Renal pelvis (tissue), 4 donors: ENCODE results near the gene NGB. TPM values are rescaled to one million over a fixed set of nuclear protein-coding genes. Genes with fewer than 3 reads are reported as not detected.
"Not testable (repeated sequence)": the region's sequence is repeated elsewhere in the genome, so short reads cannot be mapped to it uniquely, and the experiment has no call there.

Experiments used
- DNase-seq: peaks from one replicate; pipeline ENCODE4 v3.0.0-alpha.2; 2013
- polyA plus RNA-seq, 3 donors: library from polyadenylated mRNA; unstranded; fragments of 120-200 nt; gene quantifications; one replicate each; pipeline ENCODE4 v1.2.1, GENCODE V29; 2013; ENCODE audit not compliant: insufficient read length in 3 of 3

Gene NGB
- polyA plus RNA-seq, 3 donors: not detected

DNA sequence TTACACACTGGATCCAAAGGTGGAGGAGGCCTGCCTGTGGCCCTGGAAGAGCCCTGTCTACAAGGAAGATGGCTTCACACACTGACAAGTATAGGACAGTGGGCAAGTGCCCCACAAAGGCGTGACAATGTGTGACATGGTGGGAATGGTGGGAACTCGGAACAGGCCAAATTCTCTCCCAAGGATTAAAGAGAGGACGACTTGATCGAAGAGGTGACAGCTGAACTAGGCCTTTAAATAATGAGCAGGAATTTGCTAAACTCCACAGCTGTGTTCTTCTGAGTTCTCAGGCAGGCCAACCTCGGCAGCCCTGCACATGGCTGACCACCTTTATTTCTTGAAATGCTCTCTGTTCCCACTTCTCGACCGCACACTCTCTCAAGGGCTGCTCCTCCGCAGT is 25.9 kb upstream of the NGB start:
- no peak for DNase-seq

DNA sequence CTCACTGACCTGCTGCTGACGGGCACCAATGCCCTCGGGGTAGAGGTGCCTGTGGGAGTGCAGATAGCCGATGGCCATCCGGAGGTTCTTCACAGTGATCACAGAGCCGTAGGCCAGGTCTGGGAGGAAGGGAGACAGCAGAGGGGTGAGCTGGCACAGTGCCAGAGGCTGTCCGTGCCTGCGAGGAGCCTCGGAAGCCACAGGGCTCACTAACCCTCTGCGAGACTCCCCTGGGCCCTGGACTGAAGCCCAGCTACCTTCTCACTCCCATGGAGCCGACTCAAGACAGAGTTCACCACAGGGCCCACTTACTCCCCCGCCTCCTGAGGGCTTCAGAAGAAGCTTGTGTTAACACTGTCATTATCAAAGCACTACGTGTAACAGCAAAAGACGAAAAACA is 25.1 kb upstream of the NGB start:
- no peak for DNase-seq

DNA sequence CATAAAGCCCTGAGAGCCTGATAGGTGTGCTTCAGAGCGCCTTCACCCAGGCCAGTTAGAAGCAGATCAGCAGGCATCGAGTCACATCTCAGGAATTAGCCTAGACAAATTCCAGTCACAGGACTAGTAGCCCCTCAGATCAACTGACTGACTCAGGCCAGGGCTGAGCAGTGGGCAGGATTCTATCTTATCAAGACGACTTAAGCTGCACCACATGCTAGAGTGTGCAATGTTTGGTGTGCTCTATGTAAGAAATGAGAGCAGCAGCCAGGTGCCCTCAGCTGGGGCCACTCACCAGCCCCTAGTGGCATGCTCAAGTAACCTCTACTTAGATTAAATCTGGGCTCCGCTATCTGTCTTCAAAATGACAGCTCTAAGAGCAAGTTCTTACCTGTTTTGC is 19.7 kb upstream of the NGB start:
- DNase-seq: no peak

DNA sequence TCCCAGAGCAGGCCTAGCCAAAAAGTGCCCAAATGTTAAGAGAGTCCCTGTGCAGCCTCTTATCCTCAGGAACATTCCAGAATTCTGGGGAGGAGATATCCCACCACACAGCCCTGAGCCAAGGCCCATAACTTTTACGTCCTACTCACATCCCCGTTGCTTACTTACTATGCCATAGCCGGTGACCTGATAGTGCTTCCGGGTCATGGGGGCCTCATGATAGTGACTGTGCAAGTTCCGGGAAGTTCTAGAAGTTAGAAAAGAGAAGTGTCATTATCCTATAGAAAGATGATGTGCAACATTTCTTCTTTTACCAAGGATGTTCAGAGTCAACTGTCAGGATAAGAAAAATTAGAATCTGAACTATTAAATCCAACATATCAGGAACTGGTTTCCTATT is 15.6 kb upstream of the NGB start:
- no peak for DNase-seq

DNA sequence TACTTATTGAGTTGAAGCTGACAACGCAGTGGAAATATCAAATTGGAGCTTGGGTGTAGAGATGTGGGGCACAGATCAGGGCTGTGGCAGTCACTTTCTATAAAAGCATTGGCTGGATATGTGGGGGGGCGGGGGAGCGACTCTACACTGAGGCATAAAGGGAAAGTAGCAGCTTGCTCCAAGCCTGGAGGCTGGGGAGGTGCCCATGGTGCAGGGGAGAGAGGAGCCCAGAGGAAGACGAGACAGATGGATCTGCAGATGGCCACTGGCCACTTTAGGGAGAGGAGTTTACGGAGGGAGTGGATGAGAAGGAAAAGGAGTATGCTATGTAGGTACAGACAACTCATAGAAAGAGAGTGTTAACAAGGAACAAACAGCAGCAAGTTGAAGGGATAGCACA is 13.5 kb upstream of the NGB start:
- DNase-seq: no peak

DNA sequence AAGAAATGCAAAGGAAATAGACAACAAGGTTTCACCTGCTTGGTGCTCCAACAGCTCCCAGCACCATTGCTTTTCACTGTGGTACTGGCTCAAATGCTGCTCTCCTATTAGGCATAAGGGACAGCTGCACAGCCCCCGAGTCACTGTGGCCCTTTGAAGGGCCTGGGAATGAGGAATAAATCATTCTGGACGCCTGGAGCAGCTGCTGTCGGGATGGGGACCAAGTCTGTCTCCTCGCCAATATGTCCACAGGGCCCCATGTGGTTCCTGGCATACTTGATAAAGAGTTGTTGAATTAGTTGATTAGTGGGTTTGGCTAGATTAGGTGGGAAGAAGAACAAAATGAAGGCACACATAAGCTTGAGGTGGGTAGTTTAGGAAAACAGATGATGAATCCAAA is 13.1 kb upstream of the NGB start:
- no peak for DNase-seq

DNA sequence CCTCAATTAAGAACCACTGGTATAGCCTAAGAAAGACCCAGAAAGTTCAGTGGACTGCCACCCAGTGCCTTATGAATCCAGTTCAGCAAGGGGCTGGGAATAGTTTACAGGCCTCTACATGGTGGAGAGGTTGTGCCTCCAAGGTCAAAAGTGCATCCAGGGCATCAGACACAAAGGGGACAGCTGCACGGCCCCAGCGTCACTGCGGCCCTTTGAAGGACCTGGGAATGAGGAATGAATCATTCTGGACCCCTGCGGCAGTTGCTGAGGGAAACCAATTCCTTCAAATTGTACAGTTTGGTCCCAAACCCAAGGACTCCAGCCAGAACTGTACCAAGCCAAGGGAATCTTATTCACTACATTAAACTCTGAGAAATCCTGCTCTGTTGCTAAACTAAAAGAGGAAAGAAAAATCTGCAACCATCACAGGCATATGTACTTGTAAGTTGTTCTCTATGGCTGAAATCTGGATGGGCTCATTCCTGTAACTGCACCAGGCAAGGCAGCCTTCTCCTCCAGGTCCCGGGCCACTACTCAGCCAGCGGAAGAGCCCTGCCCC is 10.9 kb upstream of the NGB start:
- DNase-seq: no peak

DNA sequence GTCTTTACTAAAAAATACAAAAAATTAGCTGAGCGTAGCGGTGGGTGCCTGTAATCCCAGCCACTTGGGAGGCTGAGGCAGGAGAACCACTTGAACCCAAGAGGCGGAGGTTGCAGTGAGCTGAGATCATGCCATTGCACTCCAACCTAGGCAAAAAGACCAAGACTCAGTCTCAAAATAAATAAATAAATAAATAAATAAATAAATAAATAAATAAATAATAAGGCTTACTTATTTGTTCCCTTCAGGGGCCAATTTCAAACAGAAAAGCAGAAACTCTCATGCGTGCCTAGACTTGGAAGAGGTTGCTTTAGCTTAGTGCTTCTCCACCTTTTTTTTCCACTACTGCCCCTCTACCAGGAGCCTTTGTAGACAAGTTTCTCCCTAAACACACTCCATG is 9.9 kb upstream of the NGB start:
- DNase-seq: not testable (repeated sequence)

DNA sequence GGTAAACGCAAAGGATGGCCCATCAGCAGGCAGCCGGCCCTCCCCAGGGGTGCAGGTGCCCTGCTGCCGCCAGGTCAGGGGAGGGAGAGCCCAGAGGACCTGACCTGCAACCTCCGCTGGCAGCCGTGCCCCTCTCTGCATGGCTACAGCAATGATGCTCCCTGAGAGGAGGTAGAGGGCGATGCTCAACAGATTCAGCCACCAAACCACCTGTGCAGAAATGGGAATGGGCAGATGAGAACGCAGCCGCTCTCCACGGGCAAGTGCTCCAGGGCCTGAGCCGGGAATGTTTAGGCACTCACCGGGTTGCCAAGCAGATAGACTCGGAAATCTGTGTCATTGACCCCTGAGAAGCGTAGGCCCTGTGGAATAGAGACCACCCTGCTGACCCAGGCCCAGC is 8.7 kb upstream of the NGB start:
- no peak for DNase-seq

DNA sequence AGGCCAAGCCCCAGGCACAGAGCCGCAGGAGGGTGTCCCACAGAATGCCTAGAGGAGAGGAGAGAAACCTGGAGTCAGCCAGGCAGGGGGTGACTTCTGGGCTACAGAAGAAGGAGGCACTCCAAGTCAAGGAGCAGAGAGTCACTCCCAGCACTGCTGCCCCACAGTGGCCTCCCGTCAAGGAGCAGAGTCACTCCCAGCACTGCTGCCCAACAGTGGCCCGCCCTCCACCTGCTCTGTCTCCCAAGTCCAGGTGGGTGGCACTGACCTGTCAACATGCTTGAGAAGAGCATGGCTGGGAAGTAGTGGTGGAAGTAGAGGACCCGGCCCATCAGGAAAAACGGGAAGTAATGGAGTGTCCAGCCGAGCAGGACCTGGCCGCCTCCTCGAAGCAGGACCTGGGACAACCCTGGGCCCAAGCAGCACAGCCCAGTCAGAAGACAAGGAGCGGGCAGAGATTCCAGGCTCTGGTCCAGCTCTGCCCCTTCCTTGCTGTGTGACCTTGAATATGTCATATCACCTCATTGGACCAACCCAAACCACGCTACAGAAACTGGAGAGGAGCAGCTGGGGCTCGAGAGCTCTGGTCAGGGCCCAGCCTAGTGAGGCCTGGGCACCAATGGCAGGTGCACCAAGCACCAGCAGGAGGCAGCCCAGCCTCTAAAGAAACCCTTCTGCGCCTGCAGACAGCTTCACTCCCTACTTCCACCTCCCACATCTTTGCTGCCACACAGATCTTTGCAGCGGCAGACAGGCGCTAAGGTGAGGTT is 7.6 kb upstream of the NGB start:
- no peak for DNase-seq

DNA sequence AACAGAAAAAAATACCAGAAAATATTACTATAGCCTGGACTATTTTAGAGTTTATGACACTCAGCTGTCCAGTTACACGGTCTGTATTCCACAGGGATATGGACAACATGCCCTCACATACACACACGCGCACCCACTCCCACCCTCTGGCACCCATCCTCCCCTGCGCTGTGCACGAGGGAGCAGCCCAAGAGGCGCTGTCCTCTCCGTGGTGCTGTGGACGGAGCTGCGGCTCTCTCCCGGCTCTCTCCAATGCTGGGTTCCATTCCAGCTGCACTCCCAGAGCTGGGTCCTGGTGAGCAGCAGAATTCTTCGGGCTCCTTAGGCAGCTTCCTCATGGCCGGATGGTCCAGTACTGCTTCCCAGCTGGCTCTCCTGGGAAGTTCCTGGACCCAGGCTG is 6.0 kb upstream of the NGB start:
- DNase-seq: no peak

DNA sequence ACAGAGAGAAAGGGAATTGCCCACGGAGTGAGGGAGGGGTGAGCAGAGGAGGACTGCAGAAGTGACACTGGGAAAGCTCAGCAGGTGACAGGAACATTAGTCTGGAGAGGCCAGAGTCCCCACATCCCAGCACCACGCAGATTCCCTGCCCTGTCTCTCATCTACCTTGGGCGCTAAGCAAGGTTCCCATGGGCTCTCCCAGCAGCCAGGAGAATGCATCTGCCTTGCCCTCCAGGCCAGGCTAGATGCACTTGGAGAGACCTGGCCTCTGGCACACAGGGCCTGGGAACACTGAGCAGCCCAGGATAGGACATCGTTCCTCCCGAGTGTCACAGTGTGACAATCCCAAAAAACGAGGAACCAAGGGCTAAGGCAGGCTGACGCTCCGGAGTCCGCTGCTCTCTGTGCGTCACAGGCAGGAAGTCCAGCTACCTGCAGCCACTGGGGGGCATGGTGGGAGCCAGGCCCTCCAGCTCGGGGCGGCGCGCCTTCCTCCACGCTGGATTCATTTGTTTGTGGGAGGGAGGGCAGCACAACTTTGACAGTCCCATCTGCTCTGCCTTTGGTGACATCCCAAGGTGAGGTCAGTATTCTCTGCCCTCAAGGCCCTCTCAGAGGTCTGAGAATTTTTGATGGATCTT is 5.4 kb upstream of the NGB start:
- no peak for DNase-seq

DNA sequence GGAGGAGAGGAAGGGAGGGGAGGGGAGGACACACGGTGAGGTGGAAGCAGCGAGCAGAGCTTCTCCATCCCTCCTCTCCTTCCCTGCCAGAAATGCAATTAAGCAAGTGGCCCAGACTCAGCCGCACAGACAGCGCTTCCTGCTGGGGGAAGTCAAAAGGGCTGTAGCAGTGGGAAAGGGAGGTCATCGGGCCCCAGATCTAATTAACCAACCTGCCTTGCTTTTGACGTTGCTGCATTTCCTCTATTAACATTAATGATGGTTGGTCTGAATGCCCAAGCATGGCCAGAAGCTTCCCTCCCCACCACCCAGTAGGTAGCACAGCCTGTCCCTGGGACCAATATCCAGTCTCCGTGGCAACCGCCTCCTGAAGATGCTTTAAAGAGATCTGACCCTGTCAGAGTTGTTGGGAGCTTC is 4.6 kb upstream of the NGB start:
- DNase-seq: no peak

DNA sequence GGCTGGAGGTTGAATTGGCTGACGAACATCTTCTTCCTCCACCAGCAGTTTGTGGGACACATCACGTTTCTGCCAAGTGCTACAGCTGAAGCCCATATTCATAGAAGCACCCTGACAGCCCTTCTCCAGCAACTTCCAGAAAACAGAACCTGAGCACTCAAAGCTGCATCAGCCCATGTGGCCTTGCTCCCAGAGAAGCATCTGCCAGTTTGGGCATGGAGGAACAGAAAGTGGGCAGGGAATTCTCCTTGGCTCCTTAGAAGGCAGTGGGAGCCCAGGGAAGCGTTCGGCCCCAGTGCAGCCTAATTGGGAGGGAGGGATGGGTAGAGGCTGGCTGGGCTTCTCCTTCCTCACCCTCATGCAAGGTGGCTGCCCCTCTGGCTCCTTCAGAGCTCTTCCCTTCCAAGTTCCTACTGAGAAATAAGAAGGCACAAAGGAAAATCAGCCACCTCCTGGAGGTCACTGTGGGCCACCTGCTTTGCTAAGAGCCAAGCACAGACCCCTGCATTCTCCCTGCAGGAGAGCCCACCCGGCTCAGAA is 4.1 kb upstream of the NGB start:
- no peak for DNase-seq

DNA sequence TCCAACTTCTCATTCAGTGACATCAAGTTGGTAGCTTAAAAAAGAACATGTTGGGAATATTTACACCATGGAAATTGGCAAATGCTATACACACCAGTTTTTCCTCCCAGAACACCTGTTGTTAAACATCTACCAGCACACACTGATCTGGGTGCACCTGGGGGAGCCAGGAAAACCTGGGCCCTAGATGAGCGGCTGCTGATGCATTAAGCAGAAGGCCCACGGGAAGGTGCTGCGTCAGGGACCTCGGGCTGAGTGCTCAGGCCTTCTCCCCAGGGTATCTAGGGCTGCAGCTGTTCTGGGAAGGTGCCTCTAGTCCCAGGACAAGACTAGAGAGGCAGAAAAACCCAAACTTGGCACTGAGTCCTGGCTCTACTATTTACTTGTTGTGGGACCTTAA is 2.8 kb upstream of the NGB start:
- no peak for DNase-seq

DNA sequence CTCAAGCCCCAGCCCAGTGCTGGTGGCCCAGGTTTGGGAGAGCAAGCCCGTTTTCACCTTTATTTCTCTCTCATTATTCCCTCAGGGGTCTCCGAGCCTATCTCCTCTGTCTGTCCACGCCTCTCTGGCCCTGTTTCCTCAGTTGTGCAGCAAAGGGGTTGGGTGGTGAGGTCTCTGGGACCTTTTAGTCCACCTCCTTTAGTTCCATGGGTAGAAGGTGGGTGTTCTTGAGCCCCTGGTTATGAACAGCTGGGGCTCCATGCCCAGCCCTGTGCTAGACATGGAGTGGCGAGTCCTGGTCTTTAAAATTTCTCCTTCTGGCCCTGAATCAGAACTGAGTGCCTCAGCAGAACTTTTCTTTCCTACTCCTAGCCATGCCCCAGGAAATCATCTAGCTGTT is 1.3 kb upstream of the NGB start:
- no peak for DNase-seq

DNA sequence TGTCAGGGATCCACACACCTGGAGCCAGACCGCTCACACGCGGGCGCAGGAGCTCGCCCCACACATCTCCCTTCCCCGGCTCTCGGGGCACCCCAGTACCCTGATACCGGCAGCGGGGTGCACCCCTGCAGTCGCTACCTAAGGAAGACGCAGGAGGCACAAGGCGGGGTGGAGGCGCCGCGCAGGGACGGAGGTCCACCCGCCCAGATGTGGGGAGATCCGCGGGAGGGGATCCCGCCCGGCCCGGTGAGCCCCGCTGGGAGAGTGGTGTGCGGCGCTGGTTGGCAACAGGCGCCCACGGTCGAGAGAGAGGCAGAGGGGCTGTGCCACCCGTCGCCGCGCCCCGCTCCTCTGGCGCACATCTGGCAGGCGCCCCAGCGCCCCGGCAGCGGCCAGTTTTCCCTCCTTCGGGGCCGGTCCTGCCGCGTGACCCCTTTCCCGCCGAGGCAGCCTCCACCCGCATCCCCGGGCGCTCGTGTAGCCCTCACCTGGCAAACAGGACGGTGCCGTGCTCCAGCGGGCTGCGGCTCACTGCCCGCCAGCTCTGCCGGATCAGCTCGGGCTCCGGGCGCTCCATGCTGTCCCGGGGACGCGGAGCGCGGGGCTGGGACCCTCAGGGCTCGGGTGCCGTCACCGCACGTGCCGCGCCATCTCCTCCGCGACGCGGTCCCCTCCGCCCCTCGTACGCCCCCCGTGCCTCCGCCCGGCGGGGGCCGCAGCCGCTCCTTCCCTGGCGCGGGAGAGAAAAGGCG is 469 bp downstream of the NGB start:
- peak; percentile 1 for DNase-seq

DNA sequence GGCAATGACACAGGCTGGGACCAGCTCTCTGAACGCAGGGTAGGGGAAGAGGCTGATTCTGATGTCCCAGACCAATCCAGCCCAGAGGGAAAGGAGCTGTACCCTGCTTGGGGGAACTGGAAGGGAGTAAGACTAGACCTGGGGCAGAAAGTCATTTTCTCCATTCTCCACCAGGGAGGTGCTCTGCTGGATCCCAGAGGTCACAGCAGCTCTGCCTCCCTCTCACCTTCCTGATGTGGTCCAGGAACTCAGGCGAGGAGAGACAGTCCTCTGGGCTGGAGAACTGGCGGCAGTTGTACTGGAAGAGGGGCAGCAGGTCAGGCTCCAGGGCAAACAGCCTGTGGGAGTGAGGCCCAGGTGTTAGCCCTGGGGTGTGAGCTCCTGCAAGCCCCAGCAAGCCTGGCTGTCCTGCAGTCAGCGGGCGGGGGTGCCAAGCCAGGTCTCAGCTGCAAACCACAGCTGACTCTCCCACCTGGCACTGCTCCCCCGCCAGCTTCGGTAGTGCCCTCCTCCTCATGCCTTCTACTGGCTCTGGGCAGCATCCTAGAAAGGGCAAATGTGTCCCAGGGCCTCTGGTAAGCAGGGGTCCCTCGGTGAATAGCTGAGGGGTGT is 1.9 kb downstream of the NGB start:
- peak; percentile 1 for DNase-seq

DNA sequence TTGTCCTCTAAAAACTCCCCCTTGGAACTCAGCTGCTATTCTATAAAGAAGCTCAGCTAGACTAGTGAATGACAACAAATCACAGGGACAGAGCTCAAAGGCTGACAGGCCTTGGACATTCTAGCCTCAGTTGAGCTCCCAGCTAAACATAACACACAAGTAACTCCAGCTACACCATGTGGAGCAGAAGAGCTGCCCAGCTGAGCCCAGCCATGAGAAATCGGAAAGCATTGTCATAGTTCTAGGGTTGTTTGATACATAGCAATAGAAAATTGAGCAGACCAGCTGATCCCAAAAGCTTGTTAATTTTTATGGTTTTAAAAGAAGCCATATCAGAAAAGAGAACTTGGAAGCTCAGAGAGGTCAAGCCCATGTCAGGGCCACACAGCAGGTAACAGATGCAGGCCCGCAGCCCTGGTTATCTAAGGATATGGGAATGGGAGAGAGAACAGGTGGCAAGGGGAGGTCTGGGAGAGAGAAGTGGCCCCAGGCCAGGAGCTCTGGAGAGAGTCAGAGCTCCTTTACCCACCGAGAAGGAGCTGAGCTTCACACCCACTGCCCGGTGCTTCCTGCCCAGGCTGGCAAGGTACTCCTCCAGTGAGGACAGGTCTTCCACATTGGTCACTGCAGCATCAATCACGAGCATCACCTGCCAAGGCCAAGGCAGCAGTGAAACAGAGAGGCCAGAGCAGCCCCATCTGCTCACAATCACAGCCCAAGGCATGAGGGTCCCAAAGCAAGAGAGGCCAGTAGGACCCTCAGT is 2.9 kb downstream of the NGB start:
- DNase-seq: no peak

DNA sequence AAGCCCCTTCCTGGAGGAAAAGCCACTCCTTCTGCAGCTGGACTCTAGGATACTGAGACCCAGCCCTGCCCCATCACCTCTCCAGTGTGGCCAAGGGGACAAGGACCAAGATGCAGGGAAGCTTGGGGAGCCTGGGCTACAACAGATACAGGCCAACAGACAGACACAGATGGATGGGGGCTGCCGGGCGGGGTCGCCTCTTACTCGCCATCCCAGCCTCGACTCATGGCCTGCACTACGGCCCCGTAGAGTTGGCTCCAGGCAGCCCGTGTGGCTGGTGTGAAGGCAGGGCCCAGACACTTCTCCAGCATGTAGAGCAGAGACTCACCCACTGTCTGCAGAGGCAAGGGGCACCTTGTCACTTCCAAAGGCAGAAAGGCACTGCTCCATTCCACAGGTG is 4.7 kb downstream of the NGB start:
- DNase-seq: no peak

DNA sequence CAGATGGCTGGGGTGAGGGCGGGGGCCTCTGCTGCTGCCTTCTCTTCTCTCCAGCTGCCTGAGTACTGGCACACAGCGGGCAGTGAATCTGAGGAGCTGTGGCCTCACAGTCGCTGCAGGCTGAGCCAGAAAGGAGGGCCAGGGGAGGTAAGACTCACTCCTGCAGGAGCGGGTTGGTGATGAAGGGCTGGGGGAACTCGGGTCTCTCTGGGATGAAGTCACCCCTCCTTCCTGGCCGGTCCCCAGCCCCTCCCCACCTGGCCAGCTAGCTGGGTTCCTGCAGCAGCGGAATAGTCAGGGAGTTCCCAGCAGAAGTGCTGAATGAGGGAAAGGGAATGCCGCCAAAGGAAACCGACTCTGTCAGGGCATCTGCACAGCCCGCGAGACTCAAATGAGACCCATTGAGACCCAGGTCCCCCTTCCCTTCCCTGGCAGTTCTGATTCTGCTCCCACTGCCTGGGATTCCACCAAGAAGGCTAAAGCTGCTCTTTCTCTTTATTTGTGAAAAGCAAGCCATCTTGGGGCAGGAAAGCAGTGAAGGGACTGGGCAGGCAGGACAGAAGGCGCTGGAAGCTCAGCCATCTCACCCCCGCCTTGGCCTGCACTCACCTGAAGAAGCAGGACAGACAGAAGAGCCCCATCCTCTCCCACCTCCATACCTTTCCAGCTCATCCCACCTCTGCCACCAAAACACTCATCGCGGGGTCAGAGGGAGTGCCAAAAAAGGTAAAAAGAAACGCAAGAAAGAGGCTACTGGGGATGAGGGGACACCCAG is 5.3 kb downstream of the NGB start:
- no peak for DNase-seq
